HepG2 (cell line): ENCODE data around the gene GCDH. TPM values are rescaled to one million over a fixed set of nuclear protein-coding genes. Genes with fewer than 3 reads are reported as not detected.

ENCODE experiments used
- CERS6 ChIP-seq: sonication (generic); formaldehyde crosslinking; IDR thresholded peaks from 2 replicates; pipeline ENCODE4 v1.5.0; 2020; ENCODE audit warnings: missing genetic modification reagents
- CSRNP2 ChIP-seq: sonication (generic); formaldehyde crosslinking; conservative IDR thresholded peaks from 2 replicates; pipeline ENCODE4 v1.8.0; 2022; ENCODE audit warnings: low read depth, missing genetic modification reagents
- HNRNPUL1 ChIP-seq: fragments of 200-400 bp; formaldehyde crosslinking; IDR thresholded peaks from 2 replicates; pipeline ENCODE4 v1.6.1; 2017; ENCODE audit warnings: low read depth, mild to moderate bottlenecking, low read length, moderate library complexity
- IRF1 ChIP-seq: sonication (generic); formaldehyde crosslinking; IDR thresholded peaks from 2 replicates; pipeline ENCODE4 v1.4.0; 2020; ENCODE audit warnings: low read depth, mild to moderate bottlenecking, missing genetic modification reagents
- ISL2 ChIP-seq: sonication (generic); formaldehyde crosslinking; IDR thresholded peaks from 2 replicates; pipeline ENCODE4 v1.5.0; 2020; ENCODE audit warnings: missing genetic modification reagents
- NFATC3 ChIP-seq: sonication (generic); formaldehyde crosslinking; IDR thresholded peaks from 2 replicates; pipeline ENCODE4 v1.5.1; 2020; ENCODE audit warnings: mild to moderate bottlenecking, missing genetic modification reagents
- PAF1 ChIP-seq: IDR thresholded peaks from 2 replicates; pipeline ENCODE4 v1.6.1; 2016; ENCODE audit warnings: missing genetic modification reagents, missing compliant biosample characterization
- PLRG1 ChIP-seq: fragments of 450-650 bp; conservative IDR thresholded peaks from 2 replicates; pipeline ENCODE4 v1.6.1; 2016
- POLR2AphosphoS2 ChIP-seq: IDR thresholded peaks from 2 replicates; pipeline ENCODE4 v1.6.1; 2011; ENCODE audit warnings: low read depth, low read length, improper control_type of control experiment
- REL ChIP-seq: sonication (generic); formaldehyde crosslinking; conservative IDR thresholded peaks from 2 replicates; pipeline ENCODE4 v1.8.0; 2022; ENCODE audit warnings: mild to moderate bottlenecking, missing genetic modification reagents, moderate library complexity
- RFXAP ChIP-seq: sonication (generic); formaldehyde crosslinking; IDR thresholded peaks from 2 replicates; pipeline ENCODE4 v1.4.0; 2020; ENCODE audit warnings: missing genetic modification reagents, borderline replicate concordance
- SALL1 ChIP-seq: sonication (generic); formaldehyde crosslinking; IDR thresholded peaks from 2 replicates; pipeline ENCODE4 v1.8.0; 2022; ENCODE audit warnings: mild to moderate bottlenecking, missing genetic modification reagents
- SYNCRIP ChIP-seq: fragments of 200-400 bp; formaldehyde crosslinking; IDR thresholded peaks from 2 replicates; pipeline ENCODE4 v1.6.1; 2018; ENCODE audit warnings: mild to moderate bottlenecking, low read depth, low read length; ENCODE audit not compliant: insufficient read depth
- TAF15 ChIP-seq: fragments of 200-400 bp; formaldehyde crosslinking; IDR thresholded peaks from one replicate; pipeline ENCODE4 v1.6.1; 2018; ENCODE audit warnings: mild to moderate bottlenecking, low read depth, low read length; ENCODE audit not compliant: poor library complexity, severe bottlenecking
- ZMAT3 ChIP-seq: sonication (generic); formaldehyde crosslinking; conservative IDR thresholded peaks from 2 replicates; pipeline ENCODE4 v1.7.0; 2021; ENCODE audit warnings: missing genetic modification reagents
- ZNF747 ChIP-seq: sonication (generic); formaldehyde crosslinking; IDR thresholded peaks from 2 replicates; pipeline ENCODE4 v1.8.1; 2023; ENCODE audit warnings: missing genetic modification reagents, mild to moderate bottlenecking, borderline replicate concordance
- ZNF800 ChIP-seq: sonication (generic); formaldehyde crosslinking; IDR thresholded peaks from 2 replicates; pipeline ENCODE4 v1.4.0; 2020; ENCODE audit warnings: missing genetic modification reagents
- ZSCAN21 ChIP-seq: sonication (generic); formaldehyde crosslinking; IDR thresholded peaks from 2 replicates; pipeline ENCODE4 v1.8.0; 2022; ENCODE audit warnings: mild to moderate bottlenecking, missing genetic modification reagents, moderate library complexity, borderline replicate concordance
- polyA plus RNA-seq, 8 experiments: library from polyadenylated mRNA; depleted of rRNA in 3 of 8; stranded (reverse) in 7 of 8; unstranded in 1 of 8; fragments of >200 nt; fragmentation: Illumina TruSeq in 4 of 8; extraction: Trizol in 4 of 8; gene quantifications; 2 replicates each; pipeline versions ENCODE4 v1.2.1 to v1.2.3, GENCODE V29; 2011 to 2016; ENCODE audit warnings: low read depth in 4 of 8, missing spikeins in 1 of 8, mixed read lengths in 1 of 8; ENCODE audit not compliant: insufficient read depth in 1 of 8
- total RNA-seq, 5 experiments: library from RNA; depleted of rRNA; stranded (reverse); fragments of >200 nt; fragmentation: Illumina TruSeq; extraction: Trizol; gene quantifications; 2 replicates each; pipeline ENCODE4 v1.2.3, GENCODE V29; 2016; ENCODE audit warnings: low read depth in 1 of 5
- TF ChIP-seq, protein P1 (sequence below): sonication (generic); formaldehyde crosslinking; IDR thresholded peaks from 2 replicates; pipeline ENCODE4 v1.5.1; 2020; ENCODE audit warnings: mild to moderate bottlenecking, missing genetic modification reagents
- TF ChIP-seq, protein P2 (sequence below): sonication (generic); formaldehyde crosslinking; IDR thresholded peaks from 2 replicates; pipeline ENCODE4 v1.4.0; 2020; ENCODE audit warnings: mild to moderate bottlenecking, missing genetic modification reagents

The GCDH gene
- total and polyA plus RNA-seq, 2 of the 13 experiments (the other 11 are each of a cell fraction or from before 2014, with no cell fraction given): 15.1 to 38.0 TPM

DNA sequence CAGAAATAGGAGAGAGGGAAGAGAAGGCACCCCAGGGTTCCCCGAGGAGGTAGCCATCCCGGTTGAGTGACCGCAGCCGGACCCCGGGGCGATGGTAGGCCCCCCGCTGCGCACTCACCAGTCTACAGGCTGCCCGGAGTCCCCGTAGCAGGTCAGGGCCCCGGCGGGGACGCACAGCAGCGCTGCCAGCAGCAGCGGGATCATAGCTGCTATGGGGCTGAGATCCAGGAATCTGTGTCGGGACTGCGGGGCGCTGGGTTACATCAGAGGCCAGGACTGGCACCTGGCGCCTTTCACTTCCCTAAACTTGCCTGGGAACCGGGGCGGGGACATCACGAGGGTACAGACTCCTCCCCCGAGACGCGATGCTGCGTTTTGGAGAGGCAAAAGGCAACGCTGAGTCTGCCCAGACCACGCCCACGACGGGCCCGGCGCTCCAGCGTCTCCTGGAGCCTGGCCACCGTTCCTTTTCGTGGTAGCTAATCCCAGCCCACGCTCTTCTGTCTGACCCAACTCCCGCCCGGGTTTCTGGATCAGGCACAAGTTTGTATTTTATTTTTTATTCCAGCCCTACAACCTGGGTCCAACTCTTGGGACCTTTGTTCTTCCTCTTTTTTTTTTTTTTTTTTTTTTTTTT, 9.7 kb upstream of the GCDH start, which contains the start of gene DNASE2 (continued):
- no peak for TF ChIP-seq ZNF800
- TF ChIP-seq TAF15: no peak
- TF ChIP-seq PLRG1: no peak
- TF ChIP-seq SYNCRIP: no peak
- TF ChIP-seq IRF1 (CRISPR knock-in tag): no peak
- TF ChIP-seq CERS6: no peak
- TF ChIP-seq HNRNPUL1: no peak
- TF ChIP-seq RFXAP: no peak
- no peak for TF ChIP-seq ISL2 (CRISPR knock-in tag)
- no peak for TF ChIP-seq SALL1 (CRISPR knock-in tag)
- TF ChIP-seq ZMAT3 (CRISPR knock-in tag): no peak
- no peak for TF ChIP-seq REL (CRISPR knock-in tag)
- TF ChIP-seq PAF1: no peak
- TF ChIP-seq, protein P1, sequence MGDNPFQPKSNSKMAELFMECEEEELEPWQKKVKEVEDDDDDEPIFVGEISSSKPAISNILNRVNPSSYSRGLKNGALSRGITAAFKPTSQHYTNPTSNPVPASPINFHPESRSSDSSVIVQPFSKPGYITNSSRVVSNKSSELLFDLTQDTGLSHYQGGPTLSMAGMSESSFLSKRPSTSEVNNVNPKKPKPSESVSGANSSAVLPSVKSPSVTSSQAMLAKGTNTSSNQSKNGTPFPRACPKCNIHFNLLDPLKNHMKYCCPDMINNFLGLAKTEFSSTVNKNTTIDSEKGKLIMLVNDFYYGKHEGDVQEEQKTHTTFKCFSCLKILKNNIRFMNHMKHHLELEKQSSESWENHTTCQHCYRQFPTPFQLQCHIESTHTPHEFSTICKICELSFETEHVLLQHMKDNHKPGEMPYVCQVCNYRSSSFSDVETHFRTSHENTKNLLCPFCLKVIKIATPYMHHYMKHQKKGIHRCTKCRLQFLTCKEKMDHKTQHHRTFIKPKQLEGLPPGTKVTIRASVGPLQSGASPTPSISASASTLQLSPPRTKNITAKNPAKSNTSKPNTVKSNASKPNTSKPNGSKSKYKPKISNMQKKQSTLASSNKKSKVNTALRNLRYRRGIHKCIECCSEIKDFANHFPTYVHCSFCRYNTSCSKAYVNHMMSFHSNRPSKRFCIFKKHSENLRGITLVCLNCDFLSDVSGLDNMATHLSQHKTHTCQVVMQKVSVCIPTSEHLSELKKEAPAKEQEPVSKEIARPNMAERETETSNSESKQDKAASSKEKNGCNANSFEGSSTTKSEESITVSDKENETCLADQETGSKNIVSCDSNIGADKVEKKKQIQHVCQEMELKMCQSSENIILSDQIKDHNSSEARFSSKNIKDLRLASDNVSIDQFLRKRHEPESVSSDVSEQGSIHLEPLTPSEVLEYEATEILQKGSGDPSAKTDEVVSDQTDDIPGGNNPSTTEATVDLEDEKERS (CRISPR knock-in tag): no peak
- TF ChIP-seq, protein P2, sequence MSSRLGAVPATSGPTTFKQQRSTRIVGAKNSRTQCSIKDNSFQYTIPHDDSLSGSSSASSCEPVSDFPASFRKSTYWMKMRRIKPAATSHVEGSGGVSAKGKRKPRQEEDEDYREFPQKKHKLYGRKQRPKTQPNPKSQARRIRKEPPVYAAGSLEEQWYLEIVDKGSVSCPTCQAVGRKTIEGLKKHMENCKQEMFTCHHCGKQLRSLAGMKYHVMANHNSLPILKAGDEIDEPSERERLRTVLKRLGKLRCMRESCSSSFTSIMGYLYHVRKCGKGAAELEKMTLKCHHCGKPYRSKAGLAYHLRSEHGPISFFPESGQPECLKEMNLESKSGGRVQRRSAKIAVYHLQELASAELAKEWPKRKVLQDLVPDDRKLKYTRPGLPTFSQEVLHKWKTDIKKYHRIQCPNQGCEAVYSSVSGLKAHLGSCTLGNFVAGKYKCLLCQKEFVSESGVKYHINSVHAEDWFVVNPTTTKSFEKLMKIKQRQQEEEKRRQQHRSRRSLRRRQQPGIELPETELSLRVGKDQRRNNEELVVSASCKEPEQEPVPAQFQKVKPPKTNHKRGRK (CRISPR knock-in tag): no peak
- TF ChIP-seq ZNF747: no peak
- TF ChIP-seq NFATC3 (CRISPR knock-in tag): no peak
- no peak for TF ChIP-seq CSRNP2
- TF ChIP-seq ZSCAN21 (CRISPR knock-in tag): no peak
- no peak for TF ChIP-seq POLR2AphosphoS2
